Measurements from ENCODE around the gene GPSM3. TPM values are rescaled to one million over a fixed set of nuclear protein-coding genes. Genes with fewer than 3 reads are reported as not detected.

GPSM3 gene
- total RNA-seq, 1 donor: 1.1 TPM

- peaks cover 5% of the 10 kb centered on the region for H3K27me3 ChIP-seq (ENCODE audit: insufficient read depth, low read length)
- no peak overlapping the region for H3K4me3 ChIP-seq (ENCODE audit: insufficient read depth, low read length)
- TF ChIP-seq, protein P1, sequence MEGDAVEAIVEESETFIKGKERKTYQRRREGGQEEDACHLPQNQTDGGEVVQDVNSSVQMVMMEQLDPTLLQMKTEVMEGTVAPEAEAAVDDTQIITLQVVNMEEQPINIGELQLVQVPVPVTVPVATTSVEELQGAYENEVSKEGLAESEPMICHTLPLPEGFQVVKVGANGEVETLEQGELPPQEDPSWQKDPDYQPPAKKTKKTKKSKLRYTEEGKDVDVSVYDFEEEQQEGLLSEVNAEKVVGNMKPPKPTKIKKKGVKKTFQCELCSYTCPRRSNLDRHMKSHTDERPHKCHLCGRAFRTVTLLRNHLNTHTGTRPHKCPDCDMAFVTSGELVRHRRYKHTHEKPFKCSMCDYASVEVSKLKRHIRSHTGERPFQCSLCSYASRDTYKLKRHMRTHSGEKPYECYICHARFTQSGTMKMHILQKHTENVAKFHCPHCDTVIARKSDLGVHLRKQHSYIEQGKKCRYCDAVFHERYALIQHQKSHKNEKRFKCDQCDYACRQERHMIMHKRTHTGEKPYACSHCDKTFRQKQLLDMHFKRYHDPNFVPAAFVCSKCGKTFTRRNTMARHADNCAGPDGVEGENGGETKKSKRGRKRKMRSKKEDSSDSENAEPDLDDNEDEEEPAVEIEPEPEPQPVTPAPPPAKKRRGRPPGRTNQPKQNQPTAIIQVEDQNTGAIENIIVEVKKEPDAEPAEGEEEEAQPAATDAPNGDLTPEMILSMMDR (IDR thresholded peaks at IDR 0.05; ENCODE audit: extremely low read depth, low read depth, low read length): no peak
- H3K27ac ChIP-seq (ENCODE audit: low read depth, low read length): no peak overlapping the region
- DNase-seq (ENCODE audit: insufficient read length, low spot score, missing footprints): peak; percentile 60
- H3K36me3 ChIP-seq (ENCODE audit: insufficient read depth, low read length): no peaks in the 10 kb centered on the region
- no peaks in the 10 kb centered on the region for H4K20me1 ChIP-seq (ENCODE audit: insufficient read depth, low read length)
- H3K4me2 ChIP-seq (ENCODE audit: insufficient read depth, low read length): no peak overlapping the region
- H3K9me3 ChIP-seq (ENCODE audit: low read depth, low read length): no peaks in the 10 kb centered on the region
- no peaks in the 10 kb centered on the region for H3K79me2 ChIP-seq (ENCODE audit: insufficient read depth, low read length)
- H3K4me1 ChIP-seq (ENCODE audit: insufficient read depth, low read length): peaks cover 21% of the 10 kb centered on the region
- H2AFZ ChIP-seq (ENCODE audit: low read length): no peak overlapping the region
Observed at GRCh38 chr6:32198866-32199265, 6.4 kb upstream of the GPSM3 start.

- H3K4me3 ChIP-seq (ENCODE audit: insufficient read depth, low read length): no peak overlapping the region
- H4K20me1 ChIP-seq (ENCODE audit: insufficient read depth, low read length): no peaks in the 10 kb centered on the region
- no peak for DNase-seq (ENCODE audit: insufficient read length, low spot score, missing footprints)
- peaks cover 21% of the 10 kb centered on the region for H3K4me1 ChIP-seq (ENCODE audit: insufficient read depth, low read length)
- peaks cover 5% of the 10 kb centered on the region for H3K27me3 ChIP-seq (ENCODE audit: insufficient read depth, low read length)
- no peak overlapping the region for H3K4me2 ChIP-seq (ENCODE audit: insufficient read depth, low read length)
- TF ChIP-seq, protein P1 (IDR thresholded peaks at IDR 0.05; ENCODE audit: extremely low read depth, low read depth, low read length): no peak
- H3K9me3 ChIP-seq (ENCODE audit: low read depth, low read length): no peaks in the 10 kb centered on the region
- H2AFZ ChIP-seq (ENCODE audit: low read length): no peak overlapping the region
- H3K27ac ChIP-seq (ENCODE audit: low read depth, low read length): no peak overlapping the region
- no peaks in the 10 kb centered on the region for H3K36me3 ChIP-seq (ENCODE audit: insufficient read depth, low read length)
- H3K79me2 ChIP-seq (ENCODE audit: insufficient read depth, low read length): no peaks in the 10 kb centered on the region
Observed at GRCh38 chr6:32198345-32198696, 5.9 kb upstream of the GPSM3 start.

DNA sequence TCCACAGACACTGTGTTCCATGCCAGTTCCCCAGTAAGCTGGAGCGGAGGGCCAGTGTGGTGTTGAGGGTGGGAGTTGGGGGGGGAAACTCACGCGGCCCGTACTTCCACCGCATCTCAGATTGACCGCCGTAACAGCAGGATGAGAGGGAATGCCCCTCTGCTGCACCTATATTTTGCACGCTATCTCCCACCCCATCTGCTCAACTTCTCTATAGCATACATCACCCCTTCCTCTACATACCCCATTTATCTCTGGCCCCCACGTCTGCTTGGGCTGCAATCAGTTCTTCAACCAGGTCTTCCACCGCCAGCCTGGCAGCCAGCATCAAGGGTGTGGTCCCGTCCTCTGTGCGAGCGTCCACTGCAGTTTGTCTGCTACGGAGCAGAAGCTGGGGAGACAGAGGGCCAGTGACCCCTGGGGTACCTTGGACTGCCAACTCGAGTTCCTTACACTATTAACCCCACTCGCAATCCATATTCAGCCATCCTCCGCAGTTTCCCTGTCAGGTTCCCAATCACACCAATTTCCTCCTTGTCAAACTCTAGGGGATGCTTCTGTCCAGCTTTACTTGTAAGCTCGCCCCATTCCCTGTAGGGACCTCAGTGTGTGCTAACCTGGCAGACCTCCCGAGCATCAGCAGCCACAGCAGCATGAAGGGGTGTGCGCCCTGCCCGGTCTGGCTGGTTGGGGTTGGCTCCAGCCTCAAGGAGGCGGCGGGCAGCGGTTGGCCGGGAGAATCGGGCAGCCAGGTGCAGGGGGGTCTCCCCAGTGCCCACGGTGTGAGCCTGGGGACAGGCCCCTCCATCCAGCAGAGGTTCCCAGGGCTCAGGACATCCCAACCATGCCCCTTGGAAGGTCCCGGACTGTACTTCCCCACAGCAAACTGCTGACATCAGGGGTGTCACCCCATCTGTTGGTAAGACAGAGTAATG, 4.5 kb upstream of the GPSM3 start:
- peak; percentile 64 for DNase-seq (ENCODE audit: insufficient read length, low spot score, missing footprints)
- H3K4me3 ChIP-seq (ENCODE audit: insufficient read depth, low read length): peak overlapping the region; percentile 91

More for the DNA sequence above, 4.5 kb upstream of the GPSM3 start:
- no peaks in the 10 kb centered on the region for H4K20me1 ChIP-seq (ENCODE audit: insufficient read depth, low read length)
- peak overlapping the region; percentile 98 for H3K27ac ChIP-seq (ENCODE audit: low read depth, low read length)
- H3K4me2 ChIP-seq (ENCODE audit: insufficient read depth, low read length): peak overlapping the region; percentile 93
- no peaks in the 10 kb centered on the region for H3K9me3 ChIP-seq (ENCODE audit: low read depth, low read length)
- TF ChIP-seq, protein P1 (IDR thresholded peaks at IDR 0.05; ENCODE audit: extremely low read depth, low read depth, low read length): no peak
- H3K4me1 ChIP-seq (ENCODE audit: insufficient read depth, low read length): peaks cover 28% of the 10 kb centered on the region
- H3K27me3 ChIP-seq (ENCODE audit: insufficient read depth, low read length): peaks cover 5% of the 10 kb centered on the region
- H3K36me3 ChIP-seq (ENCODE audit: insufficient read depth, low read length): no peaks in the 10 kb centered on the region
- no peaks in the 10 kb centered on the region for H3K79me2 ChIP-seq (ENCODE audit: insufficient read depth, low read length)
- H2AFZ ChIP-seq (ENCODE audit: low read length): peak overlapping the region; percentile 85
